Esophagus muscularis mucosa (tissue), 4 donors: ENCODE measurements around the gene TCN1. TPM values are rescaled to one million over a fixed set of nuclear protein-coding genes. Genes with fewer than 3 reads are reported as not detected.
"Not testable (repeated sequence)": the region's sequence is repeated elsewhere in the genome, so short reads cannot be mapped to it uniquely, and the experiment has no call there.

ENCODE experiments used
- DNase-seq: peaks from one replicate; pipeline ENCODE4 v3.0.0-alpha.2; 2017; ENCODE audit errors: extremely low spot score
- H3K27ac ChIP-seq, 4 donors: fragments of 200-600 bp; sonication (generic); replicated peaks in 1 of 4; 1 replicate in 3 of 4; 2 replicates in 1 of 4; pipeline ENCODE4 v1.5.1; 2016 to 2019; ENCODE audit warnings: mild to moderate bottlenecking in 1 of 4
- H3K27me3 ChIP-seq, 4 donors: fragments of 200-600 bp; sonication (generic); one replicate each; pipeline versions ENCODE4 v1.5.1 to v1.6.0; 2016 to 2019
- H3K36me3 ChIP-seq, 4 donors: fragments of 200-600 bp; sonication (generic); one replicate each; pipeline ENCODE4 v1.5.1; 2016 to 2019
- H3K4me1 ChIP-seq, 4 donors: fragments of 200-600 bp; sonication (generic); one replicate each; pipeline ENCODE4 v1.5.1; 2016 to 2019
- H3K4me3 ChIP-seq, 4 donors: fragments of 200-600 bp; sonication (generic); 1 replicate in 2 of 4; 2 replicates in 2 of 4; pipeline ENCODE4 v1.5.1; 2016 to 2019; ENCODE audit warnings: mild to moderate bottlenecking in 4 of 4, moderate library complexity in 1 of 4
- H3K9me3 ChIP-seq, 4 donors: fragments of 200-600 bp; sonication (generic); 1 replicate in 3 of 4; 2 replicates in 1 of 4; pipeline ENCODE4 v1.5.1; 2016 to 2019
- CTCF ChIP-seq, 3 experiments: fragments of 200-600 bp in 2 of 3; fragments of 450-650 bp in 1 of 3; sonication (generic) in 2 of 3; IDR thresholded peaks; one replicate each; pipeline ENCODE4 v1.5.1; 2017 to 2019; ENCODE audit warnings: antibody characterized with exemption in 3 of 3, mild to moderate bottlenecking in 2 of 3, moderate library complexity in 1 of 3
- EP300 ChIP-seq: sonication (generic); formaldehyde crosslinking; IDR thresholded peaks from one replicate; pipeline ENCODE4 v1.6.1; 2017; ENCODE audit warnings: antibody characterized with exemption
- POLR2A ChIP-seq: fragments of 450-650 bp; IDR thresholded peaks from one replicate; pipeline ENCODE4 v1.6.1; 2017; ENCODE audit warnings: antibody characterized with exemption, moderate library complexity, mild to moderate bottlenecking, low read depth
- POLR2AphosphoS5 ChIP-seq, 2 donors: sonication (generic); formaldehyde crosslinking; IDR thresholded peaks; one replicate each; pipeline ENCODE4 v1.6.1; 2017; ENCODE audit warnings: antibody characterized with exemption in 2 of 2
- WGBS: methylation state at CpG from one replicate; pipeline ENCODE4 v1.1.5; 2018; 5-methylcytosine and 5-hydroxymethylcytosine counted together
- intact Hi-C: fragments of 100-400 bp; cut with DNase I; formaldehyde crosslinking; loops from one replicate; pipeline ENCODE4 v1.15.1; 2023
- total RNA-seq, 4 donors: library from RNA; depleted of rRNA; stranded (reverse); fragments of >200 nt; gene quantifications; one replicate each; pipeline versions ENCODE4 v1.1.0 to v1.2.1, GENCODE V29; 2016

Gene TCN1
- total RNA-seq, 4 donors from 2014 or later: 0.66 TPM; not detected in 3

DNA sequence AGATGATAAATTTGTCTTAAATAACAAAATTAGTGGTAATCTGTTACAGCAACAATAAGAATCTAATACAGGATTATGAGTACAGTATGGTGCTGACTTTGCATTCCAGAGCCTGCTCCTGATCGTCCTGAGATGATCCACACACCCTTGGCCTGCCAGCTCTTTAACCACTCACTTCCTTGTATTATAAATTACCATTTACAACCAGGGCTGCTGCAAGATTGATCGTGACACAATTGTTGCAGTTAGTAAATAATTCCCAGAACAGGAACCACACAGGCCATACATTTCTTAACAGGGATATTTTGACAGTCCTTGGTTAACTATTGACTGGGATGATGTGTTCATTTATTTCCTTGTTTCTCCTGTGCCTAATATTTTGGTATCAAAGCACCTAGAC, 17.2 kb downstream of the TCN1 start:
- H3K4me1 ChIP-seq: no peaks in the 10 kb centered on the region
- DNase-seq: no peak
- no peak overlapping the region for H3K27ac ChIP-seq
- H3K4me3 ChIP-seq: no peak overlapping the region
- no peaks in the 10 kb centered on the region for H3K27me3 ChIP-seq
- no peaks in the 10 kb centered on the region for H3K9me3 ChIP-seq
- 25% methylated on average over 2 of the region's 2 CpGs for WGBS
- intact Hi-C loops: no loop called here
- H3K36me3 ChIP-seq: no peaks in the 10 kb centered on the region
- TF ChIP-seq POLR2A: no peak
- no peak for TF ChIP-seq POLR2AphosphoS5 (IDR thresholded peaks at IDR 0.05)
- no peak for TF ChIP-seq EP300
- TF ChIP-seq CTCF (IDR thresholded peaks at IDR 0.05): no peak

GRCh38 chr11:59848439-59848838, 17.8 kb downstream of the TCN1 start:
- DNase-seq, H3K4me3 ChIP-seq, H3K27ac ChIP-seq, H3K27me3 ChIP-seq, intact Hi-C loops, H3K4me1 ChIP-seq, H3K9me3 ChIP-seq, H3K36me3 ChIP-seq: not testable (repeated sequence)
- WGBS: 89% methylated on average over 6 of the region's 6 CpGs

DNA sequence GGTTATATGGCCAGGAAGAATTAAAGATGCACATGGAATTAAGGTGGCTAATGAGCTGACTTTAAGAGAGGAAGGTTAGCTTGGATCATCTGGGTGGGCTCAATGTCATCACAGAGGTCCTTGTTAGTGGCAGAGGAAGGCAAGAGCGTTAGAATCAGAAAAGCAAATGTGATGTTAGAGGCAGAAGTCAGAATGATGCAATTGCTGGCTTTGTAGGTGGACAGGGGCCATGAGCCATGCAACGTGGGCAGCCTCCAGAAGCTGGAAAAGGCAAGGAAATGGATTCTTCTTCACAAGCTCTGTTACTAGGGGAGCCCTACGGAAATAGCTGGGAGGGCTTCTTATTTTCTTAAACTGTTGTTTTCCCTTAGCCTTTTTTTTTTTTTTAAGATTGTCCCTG, 18.7 kb downstream of the TCN1 start:
- intact Hi-C loops: no loop called here
- H3K36me3 ChIP-seq: no peaks in the 10 kb centered on the region
- no peak overlapping the region for H3K4me3 ChIP-seq
- no peak for DNase-seq
- 70% methylated on average over 3 of the region's 3 CpGs for WGBS
- TF ChIP-seq POLR2AphosphoS5 (IDR thresholded peaks at IDR 0.05) (no peak), POLR2A (no peak), CTCF (IDR thresholded peaks at IDR 0.05) (no peak)
- no peaks in the 10 kb centered on the region for H3K27me3 ChIP-seq
- H3K27ac ChIP-seq: no peak overlapping the region
- H3K4me1 ChIP-seq: no peaks in the 10 kb centered on the region
- no peaks in the 10 kb centered on the region for H3K9me3 ChIP-seq

DNA sequence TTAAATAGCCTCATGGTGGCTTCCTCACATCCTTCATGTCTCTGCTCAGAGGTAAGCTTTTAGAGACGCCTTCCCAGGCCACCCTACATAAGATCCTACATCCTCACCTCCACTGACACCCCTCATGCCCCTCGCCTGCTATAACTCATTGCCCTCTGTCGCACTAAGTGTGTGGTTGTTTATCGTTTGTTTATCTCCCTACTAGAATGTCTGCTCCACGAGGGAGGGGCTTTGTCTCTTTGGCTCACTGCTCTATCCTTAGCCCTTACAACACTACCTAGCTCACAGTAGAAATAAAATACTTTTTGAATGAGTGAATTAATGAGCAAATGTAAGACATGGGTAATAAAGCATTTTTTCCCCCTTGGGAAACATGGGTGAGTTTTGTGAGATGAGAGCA, 19.7 kb downstream of the TCN1 start:
- Histone ChIP-seq H3K4me3 (no peak overlapping the region), H3K36me3 (no peaks in the 10 kb centered on the region), H3K4me1 (no peaks in the 10 kb centered on the region), H3K27ac (no peak overlapping the region), H3K9me3 (no peaks in the 10 kb centered on the region), H3K27me3 (no peaks in the 10 kb centered on the region)
- TF ChIP-seq POLR2A (no peak), EP300 (no peak), CTCF (IDR thresholded peaks at IDR 0.05) (no peak)
- intact Hi-C loops: no loop called here
- 77% methylated on average over 5 of the region's 5 CpGs for WGBS
- DNase-seq: no peak

- Histone ChIP-seq H3K27me3 (no peaks in the 10 kb centered on the region), H3K4me3 (no peak within 1 kb of the TSS), H3K27ac (no peak within 1 kb of the TSS), H3K4me1 (no peaks in the 10 kb centered on the region), H3K36me3 (no peaks in the 10 kb centered on the region), H3K9me3 (no peaks in the 10 kb centered on the region)
- no peak for DNase-seq
- WGBS: 80% methylated on average over 4 of the region's 4 CpGs
- intact Hi-C loops: no loop called here
- TF ChIP-seq CTCF (IDR thresholded peaks at IDR 0.05) (no peak), EP300 (no peak), POLR2AphosphoS5 (IDR thresholded peaks at IDR 0.05) (no peak), POLR2A (no peak)
Measured at GRCh38 chr11:59845399-59845798, 20.9 kb downstream of the TCN1 start, which contains the start of gene CBLIF. Gene CBLIF (minus strand): TSS chr11:59845499. CDS start chr11:59845453, 46 bp downstream.
